ENCODE data around the gene KRT73.

Gene KRT73

GRCh38 chr12:52645982-52646381, 27.6 kb upstream of the KRT73 start:
- DNase-seq (ENCODE audit: low read depth in 2 of 2, low spot score in 1 of 2) = no peak

GRCh38 chr12:52645120-52645761, 26.9 kb upstream of the KRT73 start:
- DNase-seq (ENCODE audit: low read depth in 2 of 2, low spot score in 1 of 2) = no peak

DNA sequence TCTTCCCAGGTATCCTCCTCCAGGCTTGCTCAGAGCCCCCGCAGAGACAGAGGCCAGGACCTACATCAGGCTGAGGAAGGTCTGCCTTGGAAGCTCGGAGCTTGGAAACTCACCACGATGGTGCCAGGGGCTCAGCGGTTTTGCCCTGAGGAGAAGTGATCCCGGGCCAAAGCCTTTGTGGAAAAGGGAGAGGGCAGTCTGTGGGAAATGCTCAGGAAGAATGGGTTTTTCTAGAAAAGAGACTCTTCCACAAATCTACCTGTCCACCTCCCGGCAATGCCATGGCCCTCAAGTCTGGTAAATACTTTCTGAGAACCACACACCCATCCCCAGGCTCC, 25.7 kb upstream of the KRT73 start:
- DNase-seq (ENCODE audit: low read depth in 2 of 2, low spot score in 1 of 2) = no peak

- DNase-seq (ENCODE audit: low read depth in 2 of 2, low spot score in 1 of 2) = no peak
These were observed 25.1 kb upstream of the KRT73 start for GRCh38 chr12:52643233-52644077.

- DNase-seq (ENCODE audit: low read depth in 2 of 2, low spot score in 1 of 2) = no peak
These were observed 23.1 kb upstream of the KRT73 start for GRCh38 chr12:52641468-52641867.

DNA sequence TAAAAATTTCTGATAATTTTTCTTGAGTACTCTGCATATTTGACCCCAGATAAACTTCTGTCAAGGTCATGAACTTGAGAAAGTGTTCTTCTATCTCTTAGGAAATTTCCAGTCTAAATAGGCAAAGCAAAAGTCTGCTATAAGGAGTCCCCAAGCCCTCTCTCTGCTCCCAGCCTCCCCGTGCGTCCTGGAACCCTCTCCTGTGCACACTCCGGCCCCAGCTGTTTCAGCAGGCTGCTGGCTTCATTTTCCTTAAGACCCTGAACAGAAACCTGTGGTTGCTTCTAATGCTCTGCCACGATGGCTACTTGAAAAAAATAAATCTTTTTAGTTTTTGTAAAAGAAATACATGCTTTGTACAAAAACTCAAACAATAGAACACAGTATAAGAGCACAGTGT, 18.9 kb upstream of the KRT73 start:
- DNase-seq (ENCODE audit: low read depth in 2 of 2, low spot score in 1 of 2) = no peak

- DNase-seq (ENCODE audit: low read depth in 2 of 2, low spot score in 1 of 2) = no peak
These were observed 18.4 kb upstream of the KRT73 start for GRCh38 chr12:52636592-52637258.

DNA sequence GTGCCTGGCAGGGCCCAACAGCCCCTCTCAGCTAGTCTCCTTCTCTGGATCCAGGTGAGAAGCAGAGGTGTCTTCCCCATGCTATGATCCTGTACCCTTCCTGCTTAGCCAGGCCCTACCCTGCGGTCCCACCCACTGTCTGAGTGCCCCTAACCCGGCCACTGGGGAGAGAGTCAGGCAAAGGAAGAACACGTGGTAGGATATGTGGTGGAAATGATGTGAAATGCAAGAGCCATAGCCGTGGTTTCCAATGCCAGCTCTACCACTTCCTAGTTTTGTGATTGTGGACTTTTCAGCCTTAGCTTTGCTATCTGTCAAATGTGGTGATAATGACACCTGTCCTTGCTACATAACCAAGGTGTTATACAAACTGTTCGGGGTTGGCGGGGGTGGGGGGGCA, 17.8 kb upstream of the KRT73 start:
- no peak for DNase-seq (ENCODE audit: low read depth in 2 of 2, low spot score in 1 of 2)

GRCh38 chr12:52634266-52635056, 16.1 kb upstream of the KRT73 start:
- DNase-seq (ENCODE audit: low read depth in 2 of 2, low spot score in 1 of 2) = no peak

GRCh38 chr12:52633383-52633782, 15.0 kb upstream of the KRT73 start:
- DNase-seq (ENCODE audit: low read depth in 2 of 2, low spot score in 1 of 2) = no peak

GRCh38 chr12:52632656-52633055, 14.3 kb upstream of the KRT73 start:
- DNase-seq (ENCODE audit: low read depth in 2 of 2, low spot score in 1 of 2) = no peak

DNA sequence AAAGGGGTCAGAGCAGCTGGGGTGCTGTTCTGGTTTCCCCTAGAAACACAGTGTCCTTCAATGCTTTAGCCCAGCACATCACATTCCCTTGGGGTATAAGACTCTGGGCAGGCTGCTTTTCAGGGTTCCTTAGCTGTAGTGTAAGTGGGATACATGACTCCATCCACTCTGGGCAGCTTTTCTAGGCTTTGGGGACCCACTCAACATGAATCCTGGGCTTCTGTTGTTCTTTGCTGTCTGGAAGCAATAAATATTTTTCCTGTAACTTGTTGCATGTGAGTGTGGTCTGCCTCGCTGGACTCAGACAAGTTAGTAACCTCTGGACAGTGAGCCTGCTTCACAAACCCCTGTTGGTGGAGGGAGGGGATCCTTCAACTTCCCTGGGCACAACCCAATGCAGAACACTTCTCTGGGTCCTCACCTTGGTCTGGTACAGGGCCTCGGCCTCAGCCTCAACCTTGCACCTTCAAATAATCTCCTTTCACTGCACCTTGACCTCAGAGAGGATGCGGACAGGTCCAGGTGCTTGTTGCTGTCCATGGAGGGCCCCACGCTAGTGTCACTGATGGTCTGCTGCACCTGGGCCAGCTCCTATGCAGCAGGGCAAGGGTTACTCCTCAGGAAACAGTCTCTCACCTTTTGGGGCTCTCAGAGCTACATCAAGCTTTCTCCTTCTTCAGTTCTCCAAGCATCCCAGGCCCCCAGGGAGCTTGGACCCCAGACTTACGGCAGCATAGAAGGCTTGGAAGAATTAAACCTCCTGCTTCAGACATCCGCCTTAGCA, 13.5 kb upstream of the KRT73 start:
- no peak for DNase-seq (ENCODE audit: low read depth in 2 of 2, low spot score in 1 of 2)

DNA sequence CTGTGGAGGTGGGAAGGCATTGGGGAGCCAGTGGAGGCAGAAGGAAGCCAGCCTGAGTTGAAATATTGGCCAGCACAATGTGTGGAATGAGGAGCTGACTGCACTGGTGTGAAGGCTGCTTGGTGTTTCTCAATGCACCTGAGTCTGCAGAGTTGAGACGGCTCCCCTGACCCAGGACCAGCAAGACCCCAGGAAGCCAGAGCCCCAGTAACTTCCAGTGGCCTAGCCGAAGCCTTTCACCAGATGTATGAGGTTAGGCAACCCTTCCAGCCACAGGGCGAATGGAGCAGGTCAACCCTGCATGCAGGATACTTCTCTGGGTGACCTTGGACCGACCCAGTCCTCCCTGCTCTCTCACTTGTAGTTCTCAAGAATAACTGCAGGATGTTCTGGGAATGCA, 12.9 kb upstream of the KRT73 start:
- DNase-seq (ENCODE audit: low read depth in 2 of 2, low spot score in 1 of 2) = no peak

- DNase-seq (ENCODE audit: low read depth in 2 of 2, low spot score in 1 of 2) = no peak
These were observed 12.3 kb upstream of the KRT73 start for GRCh38 chr12:52630599-52631200.

- DNase-seq (ENCODE audit: low read depth in 2 of 2, low spot score in 1 of 2) = no peak
These were observed 11.7 kb upstream of the KRT73 start for GRCh38 chr12:52630008-52630500.

- no peak for DNase-seq (ENCODE audit: low read depth in 2 of 2, low spot score in 1 of 2)
These were observed 11.1 kb upstream of the KRT73 start for GRCh38 chr12:52629281-52630007.

GRCh38 chr12:52628841-52629240, 10.5 kb upstream of the KRT73 start:
- no peak for DNase-seq (ENCODE audit: low read depth in 2 of 2, low spot score in 1 of 2)

DNA sequence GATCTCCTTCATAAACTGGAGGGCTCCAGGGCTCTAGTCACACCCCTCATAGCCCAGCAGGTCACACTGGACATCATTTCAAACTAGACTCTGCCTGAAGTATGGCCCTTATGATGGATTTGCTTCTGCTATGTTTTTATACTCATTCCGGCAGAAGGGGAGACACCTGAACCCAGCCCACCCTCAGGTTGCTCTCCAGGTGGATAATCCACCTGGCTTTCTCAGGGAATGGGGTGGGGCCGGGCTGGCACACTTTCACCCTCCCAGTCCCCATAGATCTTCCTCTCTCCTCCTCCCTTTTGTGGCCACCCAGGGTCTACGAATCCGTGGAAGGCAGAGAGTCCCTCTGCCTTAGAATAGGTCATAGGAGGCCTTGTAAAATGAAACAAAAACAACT, 9.8 kb upstream of the KRT73 start:
- DNase-seq (ENCODE audit: low read depth in 2 of 2, low spot score in 1 of 2) = no peak

GRCh38 chr12:52627395-52628110, 9.2 kb upstream of the KRT73 start:
- DNase-seq (ENCODE audit: low read depth in 2 of 2, low spot score in 1 of 2) = no peak

Data from stimulated activated CD8-positive, alpha-beta memory T cell treated with anti-CD3 and anti-CD28 coated beads, Interleukin-4, amount 100 ng/mL, for 4 hours (primary cell).